Transverse colon (tissue), 4 donors: ENCODE results near the gene EMP3. TPM values are rescaled to one million over a fixed set of nuclear protein-coding genes. Genes with fewer than 3 reads are reported as not detected.

ENCODE experiments used
- DNase-seq: peaks from one replicate; pipeline ENCODE4 v3.0.0-alpha.2; 2019
- H3K27ac ChIP-seq, 4 donors: fragments of 200-600 bp; sonication (generic); 2 replicates each; pipeline ENCODE4 v1.5.1; 2016 to 2018; ENCODE audit warnings: inconsistent platforms in 4 of 4
- H3K27me3 ChIP-seq: fragments of 200-600 bp; sonication (generic); 2 replicates; pipeline ENCODE4 v1.5.1; 2017; ENCODE audit warnings: inconsistent platforms
- H3K36me3 ChIP-seq, 4 donors: fragments of 200-600 bp; sonication (generic); 2 replicates each; pipeline ENCODE4 v1.5.1; 2017 to 2019; ENCODE audit warnings: inconsistent platforms in 4 of 4
- H3K4me1 ChIP-seq, 4 donors: fragments of 200-600 bp; sonication (generic); 2 replicates each; pipeline ENCODE4 v1.5.1; 2017 to 2020; ENCODE audit warnings: inconsistent platforms in 4 of 4
- H3K4me3 ChIP-seq, 4 donors: fragments of 200-600 bp; sonication (generic); 1 replicate in 1 of 4; 2 replicates in 3 of 4; pipeline versions ENCODE4 v1.5.1 to v1.6.1; 2017 to 2019; ENCODE audit warnings: inconsistent platforms in 4 of 4
- H3K9me3 ChIP-seq, 2 donors: fragments of 200-600 bp; sonication (generic); 2 replicates each; pipeline ENCODE4 v1.5.1; 2017 to 2019; ENCODE audit warnings: inconsistent platforms in 2 of 2
- CTCF ChIP-seq, 5 experiments: fragments of 200-600 bp in 3 of 5; fragments of 450-650 bp in 2 of 5; sonication (generic) in 3 of 5; IDR thresholded peaks; 1 replicate in 2 of 5; 2 replicates in 3 of 5; pipeline ENCODE4 v1.5.1; 2016 to 2017; ENCODE audit warnings: antibody characterized with exemption in 5 of 5, inconsistent platforms in 3 of 5, mild to moderate bottlenecking in 2 of 5, moderate library complexity in 1 of 5
- EP300 ChIP-seq: sonication (generic); formaldehyde crosslinking; IDR thresholded peaks from one replicate; pipeline ENCODE4 v1.6.1; 2017; ENCODE audit warnings: antibody characterized with exemption, low read depth
- POLR2A ChIP-seq: fragments of 450-650 bp; IDR thresholded peaks from one replicate; pipeline ENCODE4 v1.6.1; 2016; ENCODE audit warnings: antibody characterized with exemption, mild to moderate bottlenecking, moderate library complexity
- POLR2AphosphoS5 ChIP-seq, 3 donors: sonication (generic); formaldehyde crosslinking; IDR thresholded peaks; one replicate each; pipeline ENCODE4 v1.6.1; 2016; ENCODE audit warnings: antibody characterized with exemption in 3 of 3
- whole genome bisulfite sequencing, 2 donors: methylation state at CpG; one replicate each; pipeline ENCODE4 v1.1.5; 2018; ENCODE audit warnings: low coverage in 1 of 2; 5-methylcytosine and 5-hydroxymethylcytosine counted together
- in situ Hi-C, 4 donors: fragments of 200-750 bp; cut with MboI; loops; one replicate each; pipeline versions ENCODE4 v1.15.0 to v1.15.1; 2017; ENCODE audit warnings: low sequenced_read_pairs in 3 of 4, low pct_ligation_motif_present in 1 of 4, low pct_unique_long_range_greater_than_20kb in 1 of 4
- intact Hi-C: fragments of 100-400 bp; cut with DNase I; formaldehyde crosslinking; loops from one replicate; pipeline ENCODE4 v1.15.1; 2023; ENCODE audit warnings: low total_unique reads
- total RNA-seq, 4 donors: library from RNA; depleted of rRNA; stranded (reverse); fragments of >200 nt; gene quantifications; one replicate each; pipeline ENCODE4 v1.1.0, GENCODE V29; 2016

EMP3 gene
- total RNA-seq, 4 donors from 2014 or later, result 5.2 to 14.3 (median 12.0) TPM

- H3K27ac ChIP-seq, result no peak overlapping the region
- H3K4me1 ChIP-seq, result peaks cover 4 to 9% (median 8%) of the 10 kb centered on the region in 4 donors
- intact Hi-C loops, result no loop called here
- no peaks in the 10 kb centered on the region for H3K9me3 ChIP-seq
- in situ Hi-C loops, result loop anchor here in 2 of 4 donors (25.0 kb wide), 1 partner anchor 330 kb away; no protein-coding TSS in a partner anchor
- WGBS, 2 donors, result 89% methylated on average over 4 of the region's 4 CpGs; no CpG with 5 or more reads in 1 of the 2 donors
- H3K27me3 ChIP-seq, result peaks cover 25% of the 10 kb centered on the region
- DNase-seq, result no peak
- no peak overlapping the region for H3K4me3 ChIP-seq
- H3K36me3 ChIP-seq, result no peaks in the 10 kb centered on the region
- TF ChIP-seq CTCF (IDR thresholded peaks at IDR 0.05), result no peak
Measured at GRCh38 chr19:48292798-48293197, 32.6 kb upstream of the EMP3 start.

GRCh38 chr19:48295458-48295857, 29.9 kb upstream of the EMP3 start:
- Histone ChIP-seq H3K9me3 (no peaks in the 10 kb centered on the region), H3K27ac (no peak overlapping the region), H3K4me1 (peaks cover 4 to 9% (median 7%) of the 10 kb centered on the region in 4 donors), H3K27me3 (peaks cover 20% of the 10 kb centered on the region), H3K36me3 (no peaks in the 10 kb centered on the region), H3K4me3 (no peak overlapping the region)
- intact Hi-C loops (no loop called here), in situ Hi-C loops (loop anchor here in 2 of 4 donors (25.0 kb wide), 1 partner anchor 333 kb away; no protein-coding TSS in a partner anchor)
- DNase-seq, result no peak
- 79% methylated on average over 9 of the region's 10 CpGs; no CpG with 5 or more reads in 1 of the 2 donors for WGBS, 2 donors
- TF ChIP-seq POLR2AphosphoS5 (IDR thresholded peaks at IDR 0.05) (no peak), CTCF (IDR thresholded peaks at IDR 0.05) (no peak), POLR2A (no peak), EP300 (no peak)

GRCh38 chr19:48296963-48297734, 28.2 kb upstream of the EMP3 start:
- TF ChIP-seq CTCF (IDR thresholded peaks at IDR 0.05) (no peak), EP300 (no peak), POLR2A (no peak), POLR2AphosphoS5 (IDR thresholded peaks at IDR 0.05) (no peak)
- intact Hi-C loops (no loop called here), in situ Hi-C loops (loop anchor here in 2 of 4 donors (25.0 kb wide), 1 partner anchor 335 kb away; no protein-coding TSS in a partner anchor)
- Histone ChIP-seq H3K4me1 (no peaks in the 10 kb centered on the region), H3K9me3 (no peaks in the 10 kb centered on the region), H3K36me3 (no peaks in the 10 kb centered on the region), H3K27me3 (peaks cover 15% of the 10 kb centered on the region), H3K4me3 (no peak overlapping the region), H3K27ac (no peak overlapping the region)
- 85 to 92% methylated on average over 5 to 42 of the region's 42 CpGs for WGBS, 2 donors
- DNase-seq, result no peak

DNA sequence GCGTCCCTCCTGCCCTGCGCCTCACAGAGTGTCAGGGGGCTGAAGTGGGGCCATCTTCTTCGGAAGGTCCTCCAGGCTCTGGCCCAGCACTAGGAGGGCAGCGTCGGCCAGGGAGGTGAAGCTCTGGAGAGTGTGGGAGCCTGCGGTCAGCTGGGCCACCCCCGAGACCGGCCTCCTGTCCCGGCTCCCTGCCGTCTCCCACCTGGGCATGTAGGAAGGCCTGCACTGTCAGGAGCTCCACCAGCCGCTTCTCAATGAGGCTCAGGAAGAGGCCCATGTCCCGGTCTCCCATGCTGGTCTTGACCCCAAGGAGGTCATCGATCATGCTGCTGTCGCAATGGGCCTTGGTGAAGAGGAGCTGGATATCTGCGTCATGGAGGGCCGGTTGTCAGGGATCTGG, 27.4 kb upstream of the EMP3 start:
- 94% methylated on average over 16 of the region's 16 CpGs; no CpG with 5 or more reads in 1 of the 2 donors for WGBS, 2 donors
- no peak for TF ChIP-seq POLR2A
- TF ChIP-seq POLR2AphosphoS5 (IDR thresholded peaks at IDR 0.05), result no peak
- no peak for TF ChIP-seq EP300
- TF ChIP-seq CTCF (IDR thresholded peaks at IDR 0.05), result no peak
- in situ Hi-C loops, result loop anchor here in 2 of 4 donors (25.0 kb wide), 1 partner anchor 336 kb away; no protein-coding TSS in a partner anchor

More for the DNA sequence above, 27.4 kb upstream of the EMP3 start:
- H3K4me1 ChIP-seq, result no peaks in the 10 kb centered on the region
- intact Hi-C loops, result no loop called here
- no peaks in the 10 kb centered on the region for H3K9me3 ChIP-seq
- no peak overlapping the region for H3K4me3 ChIP-seq
- H3K27ac ChIP-seq, result no peak overlapping the region
- no peak for DNase-seq
- H3K27me3 ChIP-seq, result peaks cover 15% of the 10 kb centered on the region
- no peaks in the 10 kb centered on the region for H3K36me3 ChIP-seq
